Fibroblast of lung (primary cell): Measurements from ENCODE around the gene AGXT.
A peak's percentile ranks its signal among the peaks of the same experiment; 100 is the strongest.

Source experiments
- CTCF ChIP-seq, 2 donors: IDR thresholded peaks in 1 of 2; conservative IDR thresholded peaks in 1 of 2; 1 replicate in 1 of 2; 2 replicates in 1 of 2; pipeline ENCODE4 v1.5.1; 2011 to 2012; ENCODE audit warnings: low read length in 2 of 2, control low read depth in 1 of 2, inconsistent platforms in 1 of 2, low read depth in 1 of 2, mild to moderate bottlenecking in 1 of 2
- EZH2 ChIP-seq: IDR thresholded peaks from 2 replicates; pipeline ENCODE4 v1.5.1; 2012; ENCODE audit warnings: low read length, control low read depth, mild to moderate bottlenecking; ENCODE audit errors: missing control alignments

GRCh38 chr2:240819858-240820606 is 48.6 kb upstream of the AGXT start, which contains the start of gene KIF1A:
- no peak for TF ChIP-seq CTCF (conservative IDR thresholded peaks at IDR 0.05 in 1 of 2, IDR thresholded peaks at IDR 0.05 in 1 of 2; ENCODE audit: low read depth in 1 of 2, low read length in 2 of 2)
- peak; percentile 58 for TF ChIP-seq EZH2
